GM18498 (cell line): ENCODE results near the gene TACC3.

ENCODE experiments used
- ATAC-seq: cut with Tn5 transposase; IDR thresholded peaks from one replicate; pipeline ENCODE4 v1.9.1; 2021; ENCODE audit warnings: mild to moderate bottlenecking, moderate library complexity; ENCODE audit not compliant: unreplicated experiment

TACC3 gene

DNA sequence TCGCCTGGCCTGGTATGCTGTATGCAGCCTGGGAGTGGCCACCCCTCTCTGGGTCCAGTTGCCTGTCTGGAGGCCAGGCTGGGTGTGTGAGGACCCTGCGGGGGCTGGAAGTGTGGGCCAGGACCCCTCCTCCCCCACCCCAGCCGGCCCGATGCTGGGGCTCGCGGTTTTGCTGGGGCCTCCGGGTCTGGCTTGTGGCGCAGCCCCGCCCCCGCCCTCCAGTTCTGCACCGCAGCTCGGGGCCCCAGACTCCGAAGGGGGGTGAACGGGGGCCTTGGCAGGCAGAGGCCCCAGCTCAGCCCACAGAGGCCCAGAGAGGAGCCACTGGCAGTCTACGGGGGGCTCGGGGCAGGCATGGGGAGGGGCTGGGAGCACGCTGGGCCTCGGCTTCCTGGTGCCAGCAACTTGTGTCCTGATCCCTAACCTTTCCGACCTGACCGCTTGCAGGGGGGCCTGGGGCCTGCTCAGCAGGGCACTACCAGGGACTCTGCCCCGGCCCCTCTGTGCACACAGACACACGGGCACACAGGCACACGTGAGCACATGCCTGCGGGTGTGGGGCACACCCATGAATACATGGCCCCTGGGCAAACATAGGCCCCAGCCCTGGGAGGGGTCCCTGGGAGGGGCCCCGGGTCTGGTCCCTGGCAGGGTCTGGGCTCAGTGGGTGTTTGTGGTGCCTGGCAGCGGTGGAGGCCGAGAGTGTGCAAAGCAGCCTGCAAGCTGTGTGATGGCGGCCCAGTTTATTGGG is 50.4 kb downstream of the TACC3 start:
- ATAC-seq: no peak

DNA sequence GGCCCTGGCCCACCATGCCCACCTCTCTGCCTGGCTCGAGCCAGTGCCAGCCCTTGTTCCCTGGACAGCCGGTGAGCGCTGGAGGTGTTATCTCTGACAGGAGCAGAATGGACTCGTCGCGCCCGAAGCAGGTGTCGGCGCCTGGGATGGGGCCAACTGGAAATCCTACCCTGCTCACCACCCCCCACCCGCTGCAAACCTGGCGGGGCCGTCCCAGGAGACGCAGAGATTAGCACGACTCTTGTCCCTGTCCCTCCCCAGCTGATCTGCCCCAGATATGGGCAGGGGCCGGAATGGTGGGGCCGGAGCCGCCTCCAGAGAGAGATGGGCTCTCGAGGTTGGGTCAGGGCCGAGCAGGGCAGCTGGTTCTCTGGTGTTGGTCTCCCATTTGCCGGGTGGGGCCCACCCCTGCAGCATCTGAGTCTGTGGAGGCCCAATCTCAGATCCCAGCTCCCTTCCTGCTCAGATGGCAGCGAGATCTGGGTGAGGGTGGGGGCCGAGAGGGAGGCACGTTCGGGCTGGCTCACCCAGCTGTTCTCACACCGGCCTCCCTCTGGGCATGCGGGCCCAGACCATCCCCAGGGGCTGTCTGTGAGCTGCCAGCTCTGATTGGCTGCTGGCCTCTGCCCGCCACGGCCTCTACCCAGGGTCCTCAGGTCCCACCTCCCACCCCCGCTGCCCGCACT is 51.7 kb downstream of the TACC3 start:
- ATAC-seq: no peak

DNA sequence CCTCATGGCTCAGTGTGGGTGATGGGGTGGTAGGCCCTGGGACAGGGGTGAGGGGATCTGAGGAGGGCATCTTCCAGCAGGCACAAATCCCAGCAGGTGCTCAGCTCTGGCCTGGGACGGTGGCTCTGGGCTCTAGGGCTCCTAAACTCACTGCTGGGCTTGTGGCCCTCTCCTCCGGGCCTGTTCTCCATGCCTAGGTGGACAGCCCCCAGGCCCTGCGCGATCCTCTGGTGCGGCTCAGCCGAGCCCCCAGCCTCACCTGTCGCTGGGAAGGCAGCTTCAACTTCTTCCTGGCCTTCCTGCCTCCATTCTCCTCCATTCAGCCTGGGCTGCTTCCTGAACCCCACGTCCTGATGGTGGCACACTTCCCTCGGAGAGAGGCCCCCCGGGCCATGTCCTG is 52.4 kb downstream of the TACC3 start:
- ATAC-seq: no peak

- no peak for ATAC-seq
Observed at GRCh38 chr4:1775731-1776500, 54.6 kb downstream of the TACC3 start.

- ATAC-seq: no peak
Observed at GRCh38 chr4:1776521-1777161, 55.3 kb downstream of the TACC3 start.

DNA sequence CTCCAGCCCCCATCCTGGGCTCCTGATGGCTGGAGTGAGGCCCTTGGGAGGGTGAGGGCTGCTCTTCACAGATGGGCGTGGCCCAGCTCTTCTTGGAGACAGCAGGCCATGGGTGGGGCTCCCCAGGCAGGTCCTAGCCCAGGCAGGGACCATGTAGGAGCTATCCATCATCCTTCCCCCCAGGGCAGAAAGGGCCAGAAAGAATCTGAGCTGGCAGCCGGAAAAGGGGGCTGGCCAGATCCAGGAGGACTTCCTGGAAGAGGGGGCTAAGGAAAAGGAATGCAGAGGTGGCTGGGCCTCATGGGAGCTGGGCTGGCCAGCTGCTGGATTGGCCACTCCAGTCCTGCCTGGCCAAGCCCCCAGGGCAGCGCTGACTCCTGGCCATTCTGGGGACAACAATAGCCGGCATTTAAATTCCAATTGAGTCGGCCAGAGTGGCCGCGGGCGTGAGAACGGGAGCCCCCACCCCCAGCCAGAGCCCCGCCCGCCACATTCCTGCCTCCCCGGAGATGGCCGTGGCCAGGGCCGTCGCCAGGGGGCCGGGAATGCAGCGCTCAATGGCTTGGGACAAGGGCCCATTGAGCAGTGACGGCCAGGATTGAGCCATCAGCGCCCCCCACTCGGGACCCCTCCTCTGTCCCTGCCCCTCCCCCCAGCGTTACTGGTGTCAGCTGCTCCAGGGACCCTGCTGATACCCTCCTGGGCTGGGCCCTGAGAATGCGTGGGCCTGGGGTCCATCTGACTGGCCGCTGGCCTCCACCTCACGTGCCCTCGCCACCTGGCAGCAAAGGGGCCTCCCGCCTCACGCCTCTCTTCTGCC is 56.7 kb downstream of the TACC3 start:
- no peak for ATAC-seq

- no peak for ATAC-seq
Observed at GRCh38 chr4:1778642-1779392, 57.5 kb downstream of the TACC3 start.

GRCh38 chr4:1779588-1780382 is 58.5 kb downstream of the TACC3 start:
- no peak for ATAC-seq

- no peak for ATAC-seq
Observed at GRCh38 chr4:1780435-1780834, 59.1 kb downstream of the TACC3 start.

DNA sequence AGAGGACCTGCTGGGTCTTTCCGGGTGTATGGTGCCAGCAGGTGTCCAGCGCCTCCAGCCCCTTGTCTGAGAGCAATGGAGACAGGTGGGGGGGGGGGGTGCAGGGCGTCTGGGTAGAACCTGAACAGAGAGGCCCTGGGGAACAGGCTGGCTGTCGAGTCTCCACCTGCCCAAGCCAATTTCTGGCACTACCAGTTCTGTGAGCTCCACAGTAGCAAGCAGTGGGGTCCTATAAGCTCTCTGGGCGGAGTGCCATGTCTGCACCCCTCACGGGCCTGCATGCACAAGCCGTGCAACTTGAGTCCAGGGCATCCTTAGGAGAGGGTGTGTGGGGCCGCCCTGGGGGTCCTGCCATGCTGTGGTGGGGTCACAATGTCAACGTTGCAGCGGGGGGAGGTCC is 61.7 kb downstream of the TACC3 start:
- ATAC-seq: no peak

GRCh38 chr4:1783970-1784369 is 62.6 kb downstream of the TACC3 start:
- no peak for ATAC-seq

DNA sequence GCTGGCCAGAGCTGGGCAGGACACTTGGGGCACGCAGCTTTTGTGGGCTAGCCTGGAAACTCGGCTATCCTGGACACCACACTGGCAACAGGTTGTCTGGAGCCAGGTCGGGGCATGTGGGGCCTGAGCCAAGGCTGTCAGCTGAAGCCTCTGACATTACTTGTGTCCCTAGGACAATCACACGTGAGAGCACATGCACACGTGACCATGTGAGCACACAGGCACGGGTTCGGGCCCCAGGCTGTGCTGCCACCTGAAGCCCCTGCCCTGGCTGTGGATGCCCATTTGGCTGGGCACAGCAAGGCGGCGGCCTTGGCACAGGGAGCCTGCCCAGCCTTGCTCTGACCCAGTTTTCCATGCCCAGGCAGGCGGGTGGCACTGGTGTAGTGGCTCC is 63.1 kb downstream of the TACC3 start:
- no peak for ATAC-seq

- ATAC-seq: no peak
Observed at GRCh38 chr4:1784789-1785591, 63.7 kb downstream of the TACC3 start.

DNA sequence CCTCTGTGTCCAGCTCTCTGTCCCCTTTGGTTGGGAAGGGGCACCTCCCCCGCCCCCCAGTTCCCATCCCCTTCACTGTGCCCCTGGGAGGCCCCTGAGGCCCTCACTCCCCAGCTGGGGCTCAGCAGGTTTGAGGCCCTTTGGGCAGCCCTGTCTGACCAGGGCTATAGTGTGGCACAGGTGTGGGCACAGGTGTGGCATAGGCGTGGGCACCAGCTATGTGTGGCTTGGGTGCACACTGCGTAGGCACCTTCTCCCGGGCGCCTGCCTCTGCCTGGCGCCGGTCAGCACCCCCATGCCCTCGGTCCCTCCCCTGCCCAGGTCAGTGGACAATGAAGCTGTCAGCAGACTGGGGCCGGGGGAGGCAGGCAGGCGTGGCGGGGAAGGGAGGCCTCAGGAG is 64.3 kb downstream of the TACC3 start:
- ATAC-seq: no peak

GRCh38 chr4:1786544-1787362 is 65.4 kb downstream of the TACC3 start:
- ATAC-seq: no peak

DNA sequence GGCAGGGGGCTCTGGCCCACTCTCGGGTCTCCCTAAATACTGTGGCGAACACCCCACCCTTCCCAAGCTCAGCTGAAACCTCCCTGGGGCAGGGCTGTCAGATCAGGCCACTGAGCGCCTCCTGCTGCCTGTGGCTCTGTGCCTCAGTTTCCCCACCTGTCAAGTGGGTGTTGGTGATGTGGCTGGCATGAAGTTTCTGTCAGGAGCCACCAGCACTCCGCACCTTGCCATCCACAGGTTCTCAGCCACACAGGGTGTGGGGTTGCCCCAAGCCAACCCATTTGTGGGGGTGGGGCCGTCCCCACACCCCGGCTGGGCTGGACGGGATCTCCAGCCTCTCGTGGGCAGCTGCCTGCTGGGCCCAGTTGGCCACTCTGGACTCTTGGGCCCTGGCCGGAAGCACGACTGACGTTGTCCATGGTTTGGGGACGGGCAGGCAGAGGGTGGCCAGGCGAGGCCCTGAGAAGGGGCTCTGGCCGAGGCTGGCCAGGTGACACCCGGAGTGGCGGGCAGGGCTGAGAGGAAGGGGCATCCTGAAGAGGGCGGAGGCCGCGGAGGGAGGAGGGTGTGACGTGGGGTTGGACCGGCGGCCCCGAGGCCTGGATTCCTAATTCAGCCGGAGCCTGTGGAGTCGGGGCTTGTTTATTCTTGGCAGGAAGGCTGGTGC is 66.2 kb downstream of the TACC3 start:
- ATAC-seq: no peak
